Calu3 (cell line): Measurements from ENCODE around the gene GOLGA7B. TPM values are rescaled to one million over a fixed set of nuclear protein-coding genes. Genes with fewer than 3 reads are reported as not detected.

ENCODE experiments used
- BruUV-seq: library from RNA; stranded (reverse); fragments of 400-500 nt; replicated peaks from 2 replicates; lab custom pipeline; 2021; lab: Mats Ljungman, UMichigan
- CTCF ChIA-PET: fragments of 300-600 bp; sonication (Branson Sonifier 250); formaldehyde crosslinking; loops from one replicate; lab custom pipeline; 2022; ENCODE audit warnings: antibody characterized with exemption; lab: Charles Lee
- DNase-seq: peaks from one replicate; pipeline ENCODE4 v3.0.0; 2022
- H3K27ac Mint-ChIP-seq: one replicate; pipeline ENCODE4 v1.8.0; 2022; ENCODE audit warnings: mixed read lengths; ENCODE audit not compliant: unreplicated experiment
- H3K27me3 Mint-ChIP-seq: one replicate; pipeline ENCODE4 v1.8.0; 2022; ENCODE audit warnings: mixed read lengths; ENCODE audit not compliant: unreplicated experiment
- H3K36me3 Mint-ChIP-seq: one replicate; pipeline ENCODE4 v1.8.0; 2022; ENCODE audit warnings: mild to moderate bottlenecking, moderate library complexity, mixed read lengths; ENCODE audit not compliant: insufficient read depth, unreplicated experiment
- H3K4me1 Mint-ChIP-seq: one replicate; pipeline ENCODE4 v1.8.0; 2022; ENCODE audit warnings: mild to moderate bottlenecking, low read depth, mixed read lengths; ENCODE audit not compliant: unreplicated experiment
- H3K4me3 Mint-ChIP-seq: one replicate; pipeline ENCODE4 v1.8.0; 2022; ENCODE audit warnings: mild to moderate bottlenecking, low read depth, moderate library complexity, mixed read lengths; ENCODE audit not compliant: unreplicated experiment
- H3K9me3 Mint-ChIP-seq: one replicate; pipeline ENCODE4 v1.8.0; 2022; ENCODE audit warnings: low read depth, mixed read lengths; ENCODE audit not compliant: unreplicated experiment
- CTCF ChIP-seq: fragments of 200-600 bp; IDR thresholded peaks from one replicate; pipeline ENCODE4 v1.8.0; 2022; ENCODE audit warnings: antibody characterized with exemption; ENCODE audit not compliant: unreplicated experiment
- intact Hi-C: fragments of 100-400 bp; cut with micrococcal nuclease; formaldehyde crosslinking; loops from one replicate; pipeline ENCODE4 v1.10.0; 2022; ENCODE audit not compliant: unreplicated experiment
- total RNA-seq: library from RNA; stranded (reverse); gene quantifications from 2 replicates; pipeline ENCODE4 v1.2.3, GENCODE V29; 2022

GOLGA7B gene
- total RNA-seq, 1 experiment from 2014 or later: 1.0 TPM

GRCh38 chr10:97889461-97890265 is 40.0 kb downstream of the GOLGA7B start:
- peaks cover 14% of the 10 kb centered on the region for H3K4me1 Mint-ChIP-seq
- no peak overlapping the region for H3K27ac Mint-ChIP-seq
- H3K27me3 Mint-ChIP-seq: no peaks in the 10 kb centered on the region
- peak; percentile 39 for DNase-seq
- BruUV-seq: no TSS peak
- no peaks in the 10 kb centered on the region for H3K9me3 Mint-ChIP-seq
- H3K4me3 Mint-ChIP-seq: no peak overlapping the region
- CTCF ChIA-PET: interaction anchor here (0.9 to 1.1 kb wide), 4 partner anchors 14 to 152 kb away, joined by 4 to 8 read pairs (median 6); no protein-coding TSS in a partner anchor
- H3K36me3 Mint-ChIP-seq: no peaks in the 10 kb centered on the region
- no peak for TF ChIP-seq CTCF
- intact Hi-C loops: no loop called here

- TF ChIP-seq CTCF: no peak
- Mint-ChIP-seq H3K27ac (no peak overlapping the region), H3K4me3 (no peak overlapping the region), H3K9me3 (no peaks in the 10 kb centered on the region), H3K36me3 (no peaks in the 10 kb centered on the region), H3K4me1 (peaks cover 14% of the 10 kb centered on the region), H3K27me3 (no peaks in the 10 kb centered on the region)
- CTCF ChIA-PET: no interaction called here
- intact Hi-C loops: no loop called here
- no TSS peak for BruUV-seq
- no peak for DNase-seq
Observed at GRCh38 chr10:97891497-97892167, 42.0 kb downstream of the GOLGA7B start.

GRCh38 chr10:97892506-97892905 is 42.9 kb downstream of the GOLGA7B start:
- no TSS peak for BruUV-seq
- intact Hi-C loops: no loop called here
- H3K4me3 Mint-ChIP-seq: no peak overlapping the region
- no peaks in the 10 kb centered on the region for H3K27me3 Mint-ChIP-seq
- no peaks in the 10 kb centered on the region for H3K36me3 Mint-ChIP-seq
- TF ChIP-seq CTCF: no peak
- CTCF ChIA-PET: no interaction called here
- H3K27ac Mint-ChIP-seq: no peak overlapping the region
- peaks cover 14% of the 10 kb centered on the region for H3K4me1 Mint-ChIP-seq
- no peaks in the 10 kb centered on the region for H3K9me3 Mint-ChIP-seq
- no peak for DNase-seq

GRCh38 chr10:97892939-97893338 is 43.3 kb downstream of the GOLGA7B start:
- Mint-ChIP-seq H3K4me3 (no peak overlapping the region), H3K36me3 (no peaks in the 10 kb centered on the region), H3K27ac (no peak overlapping the region), H3K9me3 (no peaks in the 10 kb centered on the region), H3K27me3 (no peaks in the 10 kb centered on the region), H3K4me1 (peaks cover 11% of the 10 kb centered on the region)
- no peak for TF ChIP-seq CTCF
- intact Hi-C loops: no loop called here
- DNase-seq: no peak
- BruUV-seq: no TSS peak
- CTCF ChIA-PET: no interaction called here
